NCI-H2227 (cell line): ENCODE measurements around the gene MOV10L1.
"Not testable (repeated sequence)": the region's sequence is repeated elsewhere in the genome, so short reads cannot be mapped to it uniquely, and the experiment has no call there.

Experiments
- DNase-seq: peaks from one replicate; lab custom pipeline; 2025; ENCODE audit not compliant: unreplicated experiment; lab: John Stamatoyannopoulos, UW

Gene MOV10L1

DNA sequence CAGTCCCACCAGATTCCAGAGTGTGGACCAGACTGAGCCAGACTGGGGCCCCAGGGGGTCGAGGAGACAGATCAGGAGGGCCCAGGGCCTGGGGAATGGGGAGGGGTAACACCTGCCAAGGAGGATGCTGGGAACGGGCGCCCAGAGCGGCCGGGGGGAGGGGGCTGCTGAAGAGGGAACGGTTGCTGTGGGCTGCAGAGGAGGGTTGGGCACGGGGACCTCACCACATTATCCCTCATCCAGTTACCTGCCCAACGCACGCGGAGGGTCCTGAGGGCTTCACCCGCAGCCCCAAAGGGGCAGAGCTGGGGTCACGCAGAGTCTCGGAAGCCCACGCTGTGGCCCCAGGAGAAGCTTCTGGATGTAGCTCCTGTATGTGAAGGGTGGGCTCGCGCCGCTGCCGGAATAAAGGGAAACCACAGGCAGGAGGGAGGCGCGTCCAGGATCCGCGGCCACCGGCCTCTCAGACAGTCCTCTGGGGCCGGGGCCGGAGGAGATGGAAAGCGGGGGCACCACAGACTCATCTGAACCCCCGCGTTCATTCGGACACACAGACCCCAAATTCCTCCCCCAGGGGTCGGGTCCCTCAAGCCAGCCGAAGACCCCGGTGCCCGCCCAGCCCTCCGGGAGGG is 110.1 kb downstream of the MOV10L1 start:
- peak; percentile 39 for DNase-seq

GRCh38 chr22:50200461-50201190 is 110.8 kb downstream of the MOV10L1 start, which contains the start of gene SELENOO:
SELENOO (plus strand) TSS chr22:50201011; CDS start chr22:50201037, 26 bp downstream.
- peak; percentile 86 for DNase-seq

DNA sequence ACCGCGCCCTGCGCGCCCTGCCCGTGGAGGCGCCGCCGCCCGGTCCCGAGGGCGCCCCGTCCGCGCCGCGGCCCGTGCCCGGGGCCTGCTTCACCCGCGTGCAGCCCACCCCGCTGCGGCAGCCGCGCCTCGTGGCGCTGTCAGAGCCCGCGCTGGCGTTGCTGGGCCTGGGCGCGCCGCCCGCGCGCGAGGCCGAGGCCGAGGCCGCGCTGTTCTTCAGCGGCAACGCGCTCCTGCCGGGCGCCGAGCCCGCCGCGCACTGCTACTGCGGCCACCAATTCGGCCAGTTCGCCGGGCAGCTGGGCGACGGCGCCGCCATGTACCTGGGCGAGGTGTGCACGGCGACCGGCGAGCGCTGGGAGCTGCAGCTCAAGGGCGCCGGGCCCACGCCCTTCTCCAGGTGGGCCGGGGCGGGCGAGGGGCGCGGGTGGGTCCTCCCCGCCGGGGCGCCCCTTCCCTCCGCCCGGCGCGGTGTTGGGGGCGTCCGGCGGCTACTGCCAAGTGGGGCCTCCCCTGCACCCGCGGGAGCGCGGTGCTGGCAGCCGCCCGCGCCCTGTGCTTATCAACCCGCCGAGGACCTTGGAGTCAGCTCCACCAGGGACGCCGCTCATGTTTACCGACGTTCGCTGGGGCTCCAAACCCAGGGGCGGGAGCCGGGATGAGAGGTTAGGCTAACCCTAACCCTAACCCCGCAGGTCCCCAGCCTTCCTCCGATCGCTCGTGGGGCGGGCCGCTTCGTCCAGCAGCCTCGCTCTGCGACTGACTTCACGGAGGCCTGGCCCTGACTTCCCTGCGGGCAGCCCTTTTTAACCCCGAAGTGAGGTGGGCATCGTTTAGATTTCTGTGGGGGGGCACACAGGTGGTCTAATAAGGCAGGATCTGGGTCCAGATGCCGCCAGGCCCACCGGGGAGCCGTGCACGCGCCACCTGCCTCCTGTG is 111.7 kb downstream of the MOV10L1 start:
- DNase-seq, result peak; percentile 29

- no peak for DNase-seq
Measured at GRCh38 chr22:50202130-50202666, 112.4 kb downstream of the MOV10L1 start.

DNA sequence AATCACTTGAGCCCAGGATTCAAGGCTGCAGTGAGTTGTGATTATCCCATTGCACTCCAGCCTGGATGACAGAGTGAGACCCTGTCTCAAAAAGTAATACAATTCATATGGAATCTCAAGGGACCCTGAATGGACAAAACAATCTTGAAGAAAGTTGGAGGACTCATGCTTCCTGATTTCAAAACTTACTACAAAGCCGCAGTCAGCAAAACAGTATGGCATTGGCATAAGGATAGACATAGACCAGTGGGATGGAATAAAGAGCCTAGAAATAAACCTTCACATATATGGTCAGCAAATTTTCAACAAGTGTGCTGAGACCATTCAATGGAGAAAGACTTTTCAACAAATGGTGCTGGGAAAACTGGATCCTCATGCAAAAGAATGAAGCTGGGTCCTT is 113.5 kb downstream of the MOV10L1 start:
- DNase-seq, result no peak

- DNase-seq, result no peak
Measured at GRCh38 chr22:50204571-50204970, 114.8 kb downstream of the MOV10L1 start.

GRCh38 chr22:50204998-50205397 is 115.2 kb downstream of the MOV10L1 start:
- DNase-seq, result not testable (repeated sequence)

GRCh38 chr22:50205781-50206569 is 116.2 kb downstream of the MOV10L1 start:
- DNase-seq, result no peak

DNA sequence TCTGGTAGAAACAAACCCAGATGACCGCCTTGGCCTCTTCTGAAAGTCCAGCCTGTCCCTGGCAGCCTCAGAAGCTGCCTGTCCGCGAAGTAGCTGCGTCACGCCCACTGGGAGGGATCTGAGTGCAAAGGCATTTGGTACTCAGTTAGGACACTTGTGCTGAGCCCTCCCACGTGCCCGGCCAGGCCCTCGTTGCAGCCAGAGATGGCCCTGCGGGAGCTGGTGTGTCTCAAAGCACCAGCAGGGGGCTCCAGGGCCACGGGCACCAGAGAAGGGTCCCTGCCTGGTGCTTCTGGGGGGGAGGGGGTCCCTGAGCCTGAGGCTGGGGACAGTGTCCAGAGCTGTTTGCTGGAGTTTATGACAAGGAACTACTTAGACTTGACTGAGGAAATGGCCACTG is 116.8 kb downstream of the MOV10L1 start:
- peak; percentile 16 for DNase-seq

- DNase-seq, result no peak
Measured at GRCh38 chr22:50207383-50208140, 117.8 kb downstream of the MOV10L1 start.

- DNase-seq, result no peak
Measured at GRCh38 chr22:50208430-50208938, 118.7 kb downstream of the MOV10L1 start.

GRCh38 chr22:50208939-50209892 is 119.4 kb downstream of the MOV10L1 start:
- no peak for DNase-seq

- peak; percentile 57 for DNase-seq
Measured at GRCh38 chr22:50209893-50210292, 120.1 kb downstream of the MOV10L1 start.

GRCh38 chr22:50210378-50211139 is 120.8 kb downstream of the MOV10L1 start:
- DNase-seq, result no peak

DNA sequence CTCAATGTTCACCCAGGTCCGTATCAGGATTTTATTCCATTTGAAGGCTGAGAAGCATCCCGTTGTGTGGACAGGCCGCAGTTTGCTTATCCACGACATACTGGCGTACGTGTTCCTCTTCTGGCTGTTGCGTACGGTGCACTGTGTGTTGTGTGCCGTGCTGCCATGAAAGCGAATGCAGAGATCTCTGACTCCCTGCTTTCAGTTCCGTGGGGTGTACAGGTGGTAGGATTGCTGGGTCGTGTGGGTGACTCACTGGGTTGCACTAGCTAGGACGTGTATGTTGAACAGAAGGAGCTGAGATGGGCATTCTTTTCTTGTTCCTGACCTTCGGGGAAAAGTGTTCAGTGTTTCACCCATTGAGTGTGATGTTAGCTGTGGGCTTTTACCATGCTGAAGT is 121.3 kb downstream of the MOV10L1 start:
- DNase-seq, result no peak
